GM12878 (cell line): ENCODE data around the gene ZBTB21.

Experiments
- BACH1 ChIP-seq: fragments of 450-650 bp; IDR thresholded peaks from 2 replicates; pipeline ENCODE4 v1.6.1; 2017; ENCODE audit warnings: mild to moderate bottlenecking, borderline replicate concordance
- ETV6 ChIP-seq, 2 experiments: fragments of 450-650 bp in 1 of 2; IDR thresholded peaks in 1 of 2; conservative IDR thresholded peaks in 1 of 2; 2 replicates each; pipeline ENCODE4 v1.6.1; 2014; ENCODE audit warnings: antibody characterized with exemption in 1 of 2, borderline replicate concordance in 1 of 2, low read depth in 1 of 2, mild to moderate bottlenecking in 1 of 2, moderate library complexity in 1 of 2
- MAX ChIP-seq: IDR thresholded peaks from 2 replicates; pipeline ENCODE4 v1.6.1; 2012; ENCODE audit warnings: low read depth, low read length, improper control_type of control experiment
- POLR2AphosphoS5 ChIP-seq: IDR thresholded peaks from 2 replicates; pipeline ENCODE4 v1.6.1; 2011; ENCODE audit warnings: mild to moderate bottlenecking, low read length, inconsistent platforms
- YY1 ChIP-seq: IDR thresholded peaks from 2 replicates; pipeline ENCODE4 v1.6.1; 2011; ENCODE audit warnings: low read depth, mild to moderate bottlenecking, low read length
- ZNF24 ChIP-seq: fragments of 450-650 bp; IDR thresholded peaks from 2 replicates; pipeline ENCODE4 v1.6.1; 2017; ENCODE audit warnings: antibody characterized with exemption, mild to moderate bottlenecking

- TF ChIP-seq YY1 (no peak), POLR2AphosphoS5 (no peak), ZNF24 (no peak), ETV6 (conservative IDR thresholded peaks at IDR 0.05 in 1 of 2, IDR thresholded peaks at IDR 0.05 in 1 of 2; ENCODE audit: borderline replicate concordance in 1 of 2, low read depth in 1 of 2) (no peak), BACH1 (no peak), MAX (no peak)
Observed at GRCh38 chr21:41951876-41952567, 58.1 kb downstream of the ZBTB21 start.
